GM21447 (cell line): Measurements from ENCODE around the gene HMGB2.
A peak's percentile ranks its signal among the peaks of the same experiment; 100 is the strongest.

Source experiments
- ATAC-seq: cut with Tn5 transposase; IDR thresholded peaks from one replicate; pipeline ENCODE4 v1.9.1; 2021; ENCODE audit not compliant: unreplicated experiment

The HMGB2 gene

GRCh38 chr4:173334085-173334890, at the start of gene HMGB2:
Gene HMGB2, minus strand, starts transcription at chr4:173334358. Its CDS starts 709 bp downstream, at chr4:173333649.
- peak; percentile 85 for ATAC-seq

DNA sequence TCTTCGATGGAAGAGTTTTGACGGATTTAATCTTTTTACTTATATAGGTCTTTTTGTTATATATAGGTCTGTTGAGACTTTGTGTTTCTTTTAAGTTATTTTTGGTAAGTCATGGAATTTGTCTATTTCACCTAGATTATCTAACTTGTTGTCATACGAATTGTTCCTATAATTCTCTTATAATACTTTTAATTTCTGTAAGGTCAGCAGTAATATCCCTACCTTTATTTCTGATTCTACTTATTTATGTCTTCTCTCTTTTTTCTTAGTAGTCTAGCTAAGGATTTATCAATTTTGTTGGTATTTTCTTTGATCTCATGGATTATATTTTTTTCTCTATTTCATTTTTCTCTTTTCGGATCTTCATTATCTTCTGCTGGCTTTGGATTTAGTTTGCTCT, 48.2 kb upstream of the HMGB2 start:
- no peak for ATAC-seq

- no peak for ATAC-seq
These were observed 47.5 kb upstream of the HMGB2 start for GRCh38 chr4:173381610-173382009.

DNA sequence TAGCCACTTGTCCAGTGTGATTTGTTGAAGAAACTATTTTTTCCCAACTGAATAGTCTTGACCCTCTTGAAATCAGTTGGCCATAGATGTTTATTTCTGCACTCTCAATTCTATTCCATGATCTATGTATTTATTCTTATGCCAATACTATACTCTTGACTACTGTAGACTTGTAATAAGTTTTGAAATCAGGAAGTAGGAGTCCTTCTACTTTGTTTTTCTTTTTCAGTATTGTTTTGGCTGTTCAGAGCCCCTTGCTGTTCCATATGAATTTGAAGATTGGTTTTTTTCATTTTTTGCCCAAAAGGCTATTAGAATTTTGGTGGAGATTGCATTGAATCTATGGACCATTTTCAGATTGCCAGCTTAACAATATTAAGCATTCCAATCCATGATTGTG, 46.8 kb upstream of the HMGB2 start:
- ATAC-seq: peak; percentile 65

DNA sequence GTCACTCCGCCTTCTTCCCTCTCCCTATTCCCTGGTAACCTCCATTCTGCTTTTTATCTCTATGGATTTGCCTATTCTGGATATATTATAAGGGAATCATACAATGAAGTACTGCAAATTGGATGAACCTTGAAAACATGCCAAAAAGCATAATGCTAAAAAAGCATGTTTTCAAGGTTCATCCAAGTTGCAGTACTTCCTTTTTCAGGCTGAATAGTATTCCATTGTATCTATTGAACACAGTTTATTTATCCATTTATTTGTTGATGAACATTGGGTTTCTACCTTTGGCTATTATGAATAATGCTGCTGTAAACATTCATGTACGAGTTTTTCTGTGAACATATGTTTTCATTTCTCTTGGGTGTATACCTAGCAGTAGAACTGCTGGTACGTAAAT, 45.8 kb upstream of the HMGB2 start:
- ATAC-seq: no peak

- ATAC-seq: no peak
These were observed 40.4 kb upstream of the HMGB2 start for GRCh38 chr4:173374588-173374987.

GRCh38 chr4:173371292-173372192, 37.4 kb upstream of the HMGB2 start:
- ATAC-seq: peak; percentile 14

- ATAC-seq: peak; percentile 60
These were observed 36.5 kb upstream of the HMGB2 start, which contains the start of gene SAP30 for GRCh38 chr4:173370477-173371291. Gene SAP30, plus strand, starts transcription at chr4:173370954. Its CDS starts 229 bp downstream, at chr4:173371183.

- ATAC-seq: peak; percentile 7
These were observed 35.9 kb upstream of the HMGB2 start for GRCh38 chr4:173370130-173370476.

DNA sequence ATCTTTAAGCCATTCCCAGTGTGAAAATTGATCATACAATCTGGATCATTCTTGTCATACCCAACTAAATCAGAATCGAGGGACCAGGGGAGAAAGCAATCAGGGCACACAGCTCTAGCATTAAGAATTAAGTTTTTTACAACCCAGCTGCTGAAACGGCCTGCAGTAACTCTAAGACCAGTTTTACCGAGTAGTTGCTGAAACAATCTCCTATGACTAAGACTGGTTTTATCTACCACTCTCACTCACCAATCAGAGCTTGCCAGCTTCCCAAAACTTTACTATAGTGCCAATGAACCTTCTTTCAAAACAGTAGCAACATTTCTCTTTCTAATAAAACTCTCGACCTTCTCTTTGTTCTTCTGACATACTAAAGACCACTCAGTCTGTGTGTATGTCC, 33.8 kb upstream of the HMGB2 start:
- ATAC-seq: no peak

DNA sequence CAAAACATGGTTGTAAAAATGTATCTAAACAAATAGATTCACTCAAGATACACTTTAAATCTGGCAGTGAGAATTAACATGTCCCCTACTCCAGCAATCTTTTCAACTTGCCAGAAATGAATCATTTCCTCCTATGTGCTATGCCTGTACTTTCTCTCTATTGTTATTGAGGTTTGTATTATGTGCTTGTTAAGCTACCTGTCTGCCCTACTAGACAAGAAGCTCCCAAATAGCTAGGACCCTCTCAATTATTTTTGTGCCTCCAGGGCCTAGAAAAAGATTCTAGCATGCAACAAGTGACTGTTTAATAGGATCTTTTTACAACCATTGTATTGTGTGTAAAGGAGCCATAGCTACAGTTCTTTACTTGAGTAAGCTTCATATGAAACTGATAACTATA, 33.1 kb upstream of the HMGB2 start:
- peak; percentile 13 for ATAC-seq

DNA sequence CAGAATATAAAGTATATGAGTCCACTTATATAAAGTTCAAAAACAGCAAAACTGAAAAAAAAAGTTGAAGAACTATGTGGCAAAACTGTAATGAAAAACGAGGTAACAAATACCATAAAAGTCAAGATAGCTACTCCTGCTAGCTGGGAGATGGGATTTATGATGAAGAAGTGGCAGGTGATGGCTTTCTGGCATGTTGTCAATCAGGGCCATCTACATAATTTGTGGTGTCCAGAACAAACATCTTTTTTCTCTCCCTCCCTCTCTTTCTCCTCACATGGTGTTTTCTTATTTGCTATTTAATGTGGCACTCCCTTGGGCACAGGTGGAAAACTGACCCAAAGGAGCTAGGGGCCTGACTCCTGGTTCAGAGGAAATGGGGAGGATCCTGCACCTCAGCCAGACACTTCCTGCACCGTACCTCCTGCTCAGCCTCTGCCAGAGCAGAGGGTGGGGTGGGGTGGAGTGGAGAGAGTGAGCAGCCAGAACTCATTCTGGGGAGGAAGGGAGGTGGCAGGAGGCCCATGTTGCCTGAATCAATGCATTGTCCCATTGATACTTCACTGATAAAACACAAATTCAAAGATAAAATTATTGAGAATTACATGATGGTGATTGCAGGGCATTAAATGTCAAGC, 31.3 kb upstream of the HMGB2 start:
- no peak for ATAC-seq

- ATAC-seq: no peak
These were observed 28.5 kb upstream of the HMGB2 start for GRCh38 chr4:173362666-173363065.

DNA sequence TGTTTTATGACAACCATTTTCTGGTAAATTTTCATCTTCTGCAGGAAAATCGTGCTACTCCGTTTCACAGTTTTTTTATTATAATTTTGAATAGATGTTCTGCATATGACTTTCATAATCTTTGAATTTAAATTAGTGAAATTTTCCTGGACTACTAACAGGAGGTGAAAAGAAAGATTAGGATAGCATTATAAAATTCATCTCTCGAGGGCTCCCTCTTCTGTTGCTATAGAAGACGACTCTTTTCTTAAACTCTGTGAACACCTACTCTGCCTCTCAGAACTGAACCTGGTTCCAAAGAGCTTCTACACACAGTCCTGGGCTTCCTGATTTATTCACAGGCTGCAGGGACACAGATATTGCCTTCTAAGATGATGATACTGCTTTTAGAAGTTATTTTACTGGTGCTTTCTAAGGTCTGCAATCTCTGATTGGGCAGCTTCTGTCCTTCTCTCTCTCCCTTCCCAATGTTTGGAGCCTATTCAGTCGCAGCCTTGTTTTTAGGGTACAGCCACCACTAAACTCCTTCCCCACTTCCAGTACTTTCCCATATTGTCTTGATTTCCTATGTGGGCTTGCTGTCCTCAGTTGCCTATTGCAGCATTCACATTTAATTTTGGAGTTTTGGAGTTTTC, 26.5 kb upstream of the HMGB2 start:
- no peak for ATAC-seq

DNA sequence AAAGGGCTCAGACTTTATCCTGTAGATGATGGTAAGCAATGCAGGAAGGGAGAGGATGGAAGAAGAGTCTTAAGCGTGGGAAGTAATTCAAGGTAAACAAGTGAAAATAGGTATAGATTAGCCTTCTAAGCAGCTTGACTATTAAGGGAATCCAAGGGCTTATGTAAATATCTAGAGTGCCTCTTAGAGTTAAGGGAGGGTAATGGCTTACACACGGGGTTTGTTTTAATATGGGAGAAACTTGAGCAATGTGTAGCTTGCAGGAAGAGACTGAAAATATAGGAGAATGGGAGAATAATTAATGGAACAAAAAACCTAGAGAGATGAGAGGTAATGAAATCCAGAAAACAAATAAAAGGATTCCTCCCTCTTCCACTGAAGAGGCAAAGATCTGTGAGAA, 23.8 kb upstream of the HMGB2 start:
- no peak for ATAC-seq

DNA sequence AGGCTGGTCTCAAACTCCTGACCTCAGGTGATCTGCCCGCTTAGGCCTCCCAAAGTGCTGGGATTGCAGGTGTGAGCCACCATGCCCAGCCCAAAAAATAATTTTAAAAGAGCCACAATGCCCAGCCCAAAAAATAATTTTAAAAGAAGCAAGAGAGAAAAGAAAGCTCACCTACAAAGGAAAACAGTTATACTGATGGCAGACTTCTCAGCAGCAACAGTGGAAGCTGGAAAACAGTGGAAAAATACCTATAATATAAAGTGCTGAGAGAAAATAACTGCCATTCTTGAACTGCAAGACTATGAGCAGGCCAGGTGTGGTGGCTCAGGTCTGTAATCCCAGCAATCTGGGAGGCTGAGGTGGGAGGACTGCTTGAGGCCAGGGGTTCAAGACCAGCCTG, 13.3 kb upstream of the HMGB2 start:
- ATAC-seq: no peak

- ATAC-seq: no peak
These were observed 11.9 kb upstream of the HMGB2 start for GRCh38 chr4:173346074-173346473.

- ATAC-seq: no peak
These were observed 11.5 kb upstream of the HMGB2 start for GRCh38 chr4:173345648-173346047.

GRCh38 chr4:173343832-173344397, 9.8 kb upstream of the HMGB2 start:
- no peak for ATAC-seq

- no peak for ATAC-seq
These were observed 3.3 kb upstream of the HMGB2 start for GRCh38 chr4:173337463-173337862.
